Measurements from ENCODE around the gene LRWD1. TPM values are rescaled to one million over a fixed set of nuclear protein-coding genes. Genes with fewer than 3 reads are reported as not detected.

LRWD1 gene
- total and polyA plus RNA-seq, 2 of the 4 experiments (the other 2 are of a cell fraction) = 20.3 to 27.2 TPM

DNA sequence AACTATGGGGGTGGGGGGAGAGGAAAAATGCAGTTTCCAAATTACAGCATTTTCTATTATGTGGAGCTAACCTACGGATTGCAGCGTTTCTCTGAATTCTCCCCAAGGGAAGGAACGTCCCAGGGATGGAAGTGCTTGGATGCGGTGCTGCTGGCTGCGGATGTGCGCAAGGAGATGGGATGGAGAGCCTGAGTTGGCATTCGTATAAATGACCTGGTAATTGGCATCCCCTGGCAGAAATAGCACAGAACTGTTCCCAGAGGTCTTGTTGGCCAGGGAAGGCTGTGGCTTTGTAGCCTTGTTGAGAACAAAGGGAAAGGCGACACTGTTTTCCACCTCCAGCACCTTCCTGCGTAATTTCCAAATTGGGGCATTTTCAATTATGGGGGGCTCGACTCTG, 28.7 kb upstream of the LRWD1 start:
- intact Hi-C loops (cut with micrococcal nuclease) = no loop called here

More for the DNA sequence above, 28.7 kb upstream of the LRWD1 start:
- Histone ChIP-seq H3K79me1 (ENCODE audit: low read depth in 1 of 2, low read length in 2 of 2) (peaks cover 6 to 40% of the 10 kb centered on the region in 2 experiments; a peak in 3 of 4 replicates), H3K14ac (replicated peaks; ENCODE audit: low read depth, low read length) (no peak overlapping the region), H4K8ac (ENCODE audit: low read depth in 2 of 2, low read length in 2 of 2) (no peak overlapping the region), H3K27me3 (ENCODE audit: control insufficient read depth, insufficient read depth, low read length) (no peaks in the 10 kb centered on the region), H2AK9ac (replicated peaks; ENCODE audit: low read depth, low read length, poor library complexity) (peak overlapping the region; percentile 3), H4K20me1 (ENCODE audit: insufficient read depth, low read length) (no peaks in the 10 kb centered on the region), H3K9ac (ENCODE audit: low read depth, low read length) (no peak overlapping the region), H3K4me3 (ENCODE audit: insufficient read depth, low read depth, low read length) (no peak overlapping the region), H3K27ac (ENCODE audit: insufficient read depth, low read length) (no peak overlapping the region), H4K5ac (ENCODE audit: low read depth, low read length) (no peak overlapping the region), H2AFZ (replicated peaks; ENCODE audit: low read length, poor library complexity) (no peak overlapping the region), H3K9me3 (ENCODE audit: control insufficient read depth, insufficient read depth, low read length) (no peaks in the 10 kb centered on the region), H3K18ac (ENCODE audit: low read depth, low read length) (no peak overlapping the region), H3K23ac (ENCODE audit: low read depth, low read length) (no peak overlapping the region), H2BK15ac (ENCODE audit: low read depth, low read length) (no peak overlapping the region), H3K9me1 (ENCODE audit: insufficient read depth, low read length) (peaks cover 8% of the 10 kb centered on the region), H3K4ac (ENCODE audit: low read depth, low read length) (no peak overlapping the region), H2BK5ac (ENCODE audit: low read depth, low read length, poor library complexity, severe bottlenecking) (no peak overlapping the region), H3K4me1 (ENCODE audit: control insufficient read depth, insufficient read depth, low read length) (peaks cover 7% of the 10 kb centered on the region), H2AK5ac (ENCODE audit: low read depth, low read length) (no peak overlapping the region), H3K4me2 (ENCODE audit: low read depth, low read length) (no peak overlapping the region), H4K91ac (ENCODE audit: insufficient read depth, low read depth, low read length) (no peak overlapping the region), H2BK120ac (ENCODE audit: low read depth, low read length) (no peak overlapping the region), H3K56ac (ENCODE audit: extremely low read depth, insufficient read depth, low read length) (no peak overlapping the region), H3K36me3 (ENCODE audit: control insufficient read depth, insufficient read depth, low read length) (peaks cover 8% of the 10 kb centered on the region), H2BK20ac (ENCODE audit: low read depth, low read length) (no peak overlapping the region)
- POLR2A ChIA-PET (ENCODE audit: unreplicated experiment) = no interaction called here
- in situ Hi-C loops (cut with MboI; ENCODE audit: low sequenced_read_pairs) (no loop called here), dilution Hi-C loops (cut with HindIII; ENCODE audit: low sequenced_read_pairs, unreplicated experiment) (no loop called here)
- no peak for TF ChIP-seq CEBPB (IDR thresholded peaks at IDR 0.05; ENCODE audit: low read depth, low read length)
- TF ChIP-seq NFE2L2 (IDR thresholded peaks at IDR 0.05; ENCODE audit: low read depth, low read length) = no peak
- TF ChIP-seq FOS (IDR thresholded peaks at IDR 0.05; ENCODE audit: low read depth, low read length) = no peak
- no peak for TF ChIP-seq RAD21 (IDR thresholded peaks at IDR 0.05; ENCODE audit: low read length)
- TF ChIP-seq, protein P1, sequence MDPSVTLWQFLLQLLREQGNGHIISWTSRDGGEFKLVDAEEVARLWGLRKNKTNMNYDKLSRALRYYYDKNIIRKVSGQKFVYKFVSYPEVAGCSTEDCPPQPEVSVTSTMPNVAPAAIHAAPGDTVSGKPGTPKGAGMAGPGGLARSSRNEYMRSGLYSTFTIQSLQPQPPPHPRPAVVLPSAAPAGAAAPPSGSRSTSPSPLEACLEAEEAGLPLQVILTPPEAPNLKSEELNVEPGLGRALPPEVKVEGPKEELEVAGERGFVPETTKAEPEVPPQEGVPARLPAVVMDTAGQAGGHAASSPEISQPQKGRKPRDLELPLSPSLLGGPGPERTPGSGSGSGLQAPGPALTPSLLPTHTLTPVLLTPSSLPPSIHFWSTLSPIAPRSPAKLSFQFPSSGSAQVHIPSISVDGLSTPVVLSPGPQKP (IDR thresholded peaks at IDR 0.05; ENCODE audit: borderline replicate concordance, low read depth, low read length) = no peak
- TF ChIP-seq RCOR1 (IDR thresholded peaks at IDR 0.05; ENCODE audit: insufficient replicate concordance, low read length) = no peak
- TF ChIP-seq MXI1 (IDR thresholded peaks at IDR 0.05; ENCODE audit: borderline replicate concordance, low read depth, low read length) = no peak
- TF ChIP-seq BHLHE40 (IDR thresholded peaks at IDR 0.05; ENCODE audit: low read depth, low read length) = no peak
- no peak for TF ChIP-seq CHD1 (IDR thresholded peaks at IDR 0.05; ENCODE audit: low read depth, low read length)
- TF ChIP-seq RFX5 (IDR thresholded peaks at IDR 0.05; ENCODE audit: low read depth, low read length) = no peak
- TF ChIP-seq, protein P2, sequence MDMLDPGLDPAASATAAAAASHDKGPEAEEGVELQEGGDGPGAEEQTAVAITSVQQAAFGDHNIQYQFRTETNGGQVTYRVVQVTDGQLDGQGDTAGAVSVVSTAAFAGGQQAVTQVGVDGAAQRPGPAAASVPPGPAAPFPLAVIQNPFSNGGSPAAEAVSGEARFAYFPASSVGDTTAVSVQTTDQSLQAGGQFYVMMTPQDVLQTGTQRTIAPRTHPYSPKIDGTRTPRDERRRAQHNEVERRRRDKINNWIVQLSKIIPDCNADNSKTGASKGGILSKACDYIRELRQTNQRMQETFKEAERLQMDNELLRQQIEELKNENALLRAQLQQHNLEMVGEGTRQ (IDR thresholded peaks at IDR 0.05; ENCODE audit: low read depth, low read length) = no peak
- no peak for TF ChIP-seq MAFK (IDR thresholded peaks at IDR 0.05; ENCODE audit: low read depth, low read length)
- DNase-seq (no peak), ATAC-seq (ENCODE audit: low read depth) (no peak)
- no TSS peak for BruUV-seq (replicated peaks)
- WGBS, 2 experiments (ENCODE audit: extremely low coverage in 2 of 2, insufficient read length in 1 of 2) = 97% methylated on average over 5 of the region's 10 CpGs; no CpG with 5 or more reads in 1 of the 2 experiments
- CTCF ChIA-PET = no interaction called here

All from IMR-90 (cell line).